ENCODE measurements around the gene GPR21.

GRCh38 chr9:123062351-123063176 is 29.1 kb downstream of the GPR21 start:
- TF ChIP-seq CTCF (IDR thresholded peaks at IDR 0.05 in 4 of 5, conservative IDR thresholded peaks at IDR 0.05 in 1 of 5) (no peak), POLR2A (IDR thresholded peaks at IDR 0.05) (no peak)
